8988T (cell line): ENCODE data around the gene TBC1D16.

Source experiments
- DNase-seq: peaks from one replicate; pipeline ENCODE4 v3.0.0; 2011

The TBC1D16 gene

GRCh38 chr17:80035687-80035936 lies at the start of gene TBC1D16:
TSS of gene TBC1D16 (minus strand) at chr17:80035872. CDS start at chr17:80013547, 22,325 bp downstream.
- no peak for DNase-seq

DNA sequence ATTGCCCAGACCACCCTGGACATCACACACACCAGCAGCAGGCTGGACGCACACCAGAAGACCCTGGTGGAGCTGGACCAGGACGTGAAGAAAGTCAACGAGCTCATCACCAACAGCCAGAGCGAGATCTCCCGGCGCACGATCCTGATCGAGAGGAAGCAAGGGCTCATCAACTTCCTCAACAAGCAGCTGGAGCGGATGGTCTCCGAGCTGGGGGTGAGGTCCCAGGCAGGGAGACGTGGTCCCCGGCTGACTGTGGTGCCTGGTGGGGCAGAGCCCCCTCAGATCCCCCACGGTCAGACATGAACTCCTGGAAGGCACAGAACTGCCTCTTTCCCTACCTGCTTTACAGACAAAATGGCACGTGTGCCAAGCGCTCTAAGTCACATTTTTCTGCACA lies 49.1 kb upstream of the TBC1D16 start:
- no peak for DNase-seq

DNA sequence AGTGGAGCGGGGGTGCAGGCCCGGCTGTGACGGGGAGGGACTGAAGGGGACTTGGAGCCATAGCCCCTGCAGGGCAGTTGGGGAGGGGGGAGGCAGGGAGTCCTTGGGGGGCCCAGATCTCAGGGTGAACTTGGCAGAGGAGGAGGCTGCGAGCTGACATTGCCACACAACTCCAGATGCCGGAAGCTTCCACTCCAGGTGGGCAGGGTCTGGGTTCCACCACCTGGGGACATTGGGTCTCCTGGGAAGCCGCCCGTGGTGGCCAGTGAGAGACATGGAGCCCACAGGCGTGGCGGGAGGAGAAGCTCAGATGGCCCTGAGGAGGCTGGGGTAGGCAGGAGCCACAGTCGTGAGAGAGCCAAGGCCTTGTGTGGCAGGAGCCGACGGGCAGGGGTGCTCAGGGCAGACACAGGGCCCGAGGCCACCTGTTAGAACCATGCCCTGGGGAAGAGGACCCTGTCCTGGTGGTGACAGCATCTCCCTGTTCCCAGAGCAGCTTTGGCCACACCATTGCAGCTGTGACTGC lies 47.5 kb upstream of the TBC1D16 start:
- DNase-seq = no peak

GRCh38 chr17:80082403-80083135 lies 46.9 kb upstream of the TBC1D16 start:
- DNase-seq = peak; percentile 59

- no peak for DNase-seq
Measured at GRCh38 chr17:80081596-80081995, 45.9 kb upstream of the TBC1D16 start.

GRCh38 chr17:80080081-80080480 lies 44.4 kb upstream of the TBC1D16 start:
- DNase-seq = no peak

- DNase-seq = no peak
Measured at GRCh38 chr17:80072410-80072809, 36.7 kb upstream of the TBC1D16 start.

DNA sequence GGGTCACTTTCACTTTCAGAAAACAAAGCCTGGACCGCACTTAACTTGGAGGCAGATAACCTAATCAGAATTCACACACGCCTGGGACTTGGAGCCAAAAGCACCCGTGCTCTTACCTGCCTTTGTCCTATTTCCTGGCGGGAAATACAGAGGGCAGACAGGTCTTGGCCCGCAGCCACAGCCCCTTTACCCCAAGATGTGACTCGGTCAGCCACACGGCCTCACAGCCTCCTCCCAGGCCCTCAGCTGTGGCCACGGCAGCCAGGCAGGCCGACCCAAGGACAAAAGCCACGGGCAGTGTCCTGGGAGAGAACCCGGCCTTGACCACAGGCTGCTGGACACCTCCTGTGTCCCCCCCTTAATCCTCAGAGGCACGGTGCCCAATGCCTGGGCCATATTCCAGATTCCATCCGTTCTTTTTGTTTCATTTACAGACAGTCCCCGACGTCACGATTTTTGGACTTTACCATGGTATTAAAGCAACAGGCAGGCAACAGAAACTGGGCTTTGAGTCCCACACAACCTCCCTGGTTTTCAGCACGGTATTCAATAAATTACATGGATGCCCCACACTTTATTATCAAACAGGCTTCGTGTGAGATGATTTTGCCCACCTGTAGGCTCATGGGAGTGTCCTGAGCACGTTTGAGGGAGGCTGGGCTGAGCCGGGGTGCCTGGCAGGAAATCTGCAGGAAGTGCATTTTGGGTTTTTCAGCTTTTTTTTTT lies 35.6 kb upstream of the TBC1D16 start:
- DNase-seq = no peak

GRCh38 chr17:80070375-80071115 lies 34.9 kb upstream of the TBC1D16 start:
- no peak for DNase-seq

- no peak for DNase-seq
Measured at GRCh38 chr17:80068301-80069222, 32.9 kb upstream of the TBC1D16 start.

DNA sequence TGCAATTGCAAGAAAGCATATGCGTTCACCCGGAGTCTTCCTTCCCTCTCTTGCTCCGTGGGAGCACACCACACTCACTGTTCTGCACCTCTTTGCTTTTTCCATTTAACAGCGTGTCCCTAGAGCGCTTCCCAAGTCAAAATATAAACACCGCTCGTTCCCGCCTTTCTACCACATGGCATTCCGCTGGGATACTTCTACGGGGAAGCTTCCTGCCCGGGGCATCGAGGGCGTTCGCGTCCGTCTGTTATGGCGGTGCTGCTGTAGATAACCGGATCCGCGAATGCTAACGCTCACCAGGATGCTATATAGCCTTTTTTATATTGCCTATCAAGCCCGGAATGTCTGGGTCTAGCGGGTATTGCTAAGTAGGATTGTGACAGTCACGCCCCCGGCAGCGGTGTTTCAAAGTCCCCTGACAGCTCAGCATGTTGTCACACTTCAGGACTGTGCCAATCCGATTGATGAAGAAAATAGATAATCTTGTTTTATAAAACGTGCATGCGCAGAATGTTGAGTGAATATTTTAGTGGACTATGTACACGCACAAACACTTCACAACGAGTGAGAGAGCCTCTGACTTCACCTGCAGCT lies 31.8 kb upstream of the TBC1D16 start:
- DNase-seq = no peak

DNA sequence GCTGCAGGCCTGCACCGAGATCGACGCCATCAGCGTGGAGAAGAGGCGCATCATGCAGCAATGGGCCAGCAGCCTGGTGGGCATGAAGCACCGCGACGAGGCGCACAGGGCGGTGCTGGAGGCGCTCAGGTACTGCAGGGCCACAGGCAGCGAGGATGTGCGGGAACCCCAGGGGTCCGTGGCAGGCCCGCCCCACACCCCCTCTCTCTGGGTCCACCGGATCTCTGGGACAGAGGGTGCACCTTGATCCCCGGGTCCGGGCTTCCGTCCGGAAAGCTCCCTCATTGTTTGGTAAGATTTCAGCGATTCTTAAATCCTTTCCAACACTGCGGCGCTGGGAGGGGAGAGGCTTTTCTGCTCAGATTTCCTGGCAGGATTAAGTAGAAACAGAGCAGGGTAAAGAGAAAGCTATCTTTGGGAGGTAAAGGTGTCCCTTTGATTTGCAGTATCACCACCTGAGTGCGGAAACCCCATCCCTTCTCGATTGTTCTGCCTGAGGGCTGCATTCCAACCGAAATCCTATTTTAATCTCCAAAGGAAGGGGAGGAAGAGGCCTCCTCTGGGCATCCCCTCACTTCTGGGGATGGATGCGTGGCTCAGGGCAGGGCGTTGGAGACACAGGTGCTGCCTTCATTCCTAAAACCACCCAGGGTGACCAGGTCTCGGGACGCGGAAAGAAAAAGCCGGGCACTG lies 30.0 kb upstream of the TBC1D16 start:
- no peak for DNase-seq

DNA sequence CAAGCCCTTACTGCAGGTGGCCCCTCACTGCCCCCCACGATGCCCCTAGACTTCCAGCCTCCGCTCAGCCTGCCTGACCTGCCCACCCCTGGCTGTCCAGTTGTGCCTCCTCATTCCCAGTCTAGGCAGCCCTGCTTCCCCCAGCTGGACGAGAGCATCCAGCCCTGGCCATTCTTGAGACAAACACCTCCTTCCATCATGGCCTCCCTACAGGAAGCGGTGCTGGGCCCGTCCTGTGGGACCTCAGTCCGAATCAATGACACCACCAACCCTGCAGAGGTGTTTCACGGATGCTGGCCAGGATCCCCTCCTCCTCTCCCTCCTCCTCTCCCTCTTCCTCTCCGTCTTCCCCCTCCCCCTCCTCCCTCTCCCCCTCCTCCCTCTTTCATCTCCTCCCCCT lies 29.0 kb upstream of the TBC1D16 start:
- DNase-seq = no peak

DNA sequence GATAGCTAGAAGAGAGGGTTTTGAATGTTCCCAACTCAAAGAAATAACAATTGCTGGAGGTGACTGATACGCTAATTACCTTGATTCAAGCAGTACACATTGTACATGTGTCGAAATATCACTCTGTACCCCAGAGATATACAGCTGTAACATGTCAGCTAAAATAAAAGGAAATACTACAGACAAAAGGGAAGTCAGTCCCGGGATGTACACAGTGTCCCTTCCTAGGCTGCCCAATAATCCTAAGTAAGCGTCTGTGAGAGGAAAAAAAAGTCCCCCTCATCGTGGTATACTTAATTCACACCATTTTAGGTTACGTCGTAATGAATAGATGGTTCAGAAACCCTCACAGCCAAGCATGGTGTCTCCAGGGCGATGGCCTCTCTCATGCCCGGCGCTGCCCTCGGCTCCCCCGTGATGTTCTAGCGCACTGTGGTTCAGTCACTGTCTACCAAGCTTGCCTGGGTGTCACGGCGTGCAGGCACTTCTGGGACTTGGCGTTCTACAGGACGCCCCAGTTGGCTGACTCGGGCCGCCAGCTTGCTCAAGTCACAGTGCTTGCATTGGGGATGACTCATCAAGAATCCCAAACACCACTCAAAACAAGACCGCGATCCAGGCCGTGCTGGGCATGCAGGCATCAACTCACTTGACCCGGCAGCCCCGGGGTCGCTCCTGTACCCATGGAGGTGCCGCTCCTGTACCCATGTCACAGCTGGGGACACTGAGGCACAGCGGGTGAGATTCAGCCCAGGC lies 28.3 kb upstream of the TBC1D16 start:
- no peak for DNase-seq

DNA sequence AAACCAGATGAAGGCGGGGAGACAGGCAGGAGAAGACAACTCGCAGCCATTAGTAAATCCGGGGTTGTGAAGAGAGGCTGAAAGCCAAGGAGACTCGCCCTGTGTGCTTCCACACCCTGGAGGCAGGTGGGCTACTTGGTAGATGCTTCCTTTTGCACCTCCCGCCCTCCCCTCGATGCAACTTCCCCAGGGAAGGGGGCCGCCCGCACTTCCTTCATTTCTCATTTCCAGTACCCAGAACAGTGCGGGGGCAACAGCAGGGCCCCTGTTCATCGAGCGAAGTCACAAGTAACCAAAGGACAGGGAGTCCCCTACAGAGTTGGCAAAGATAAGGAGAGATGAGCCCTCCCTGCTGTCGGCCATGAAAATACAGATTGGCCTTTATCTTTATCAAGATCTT lies 25.7 kb upstream of the TBC1D16 start:
- DNase-seq = no peak

DNA sequence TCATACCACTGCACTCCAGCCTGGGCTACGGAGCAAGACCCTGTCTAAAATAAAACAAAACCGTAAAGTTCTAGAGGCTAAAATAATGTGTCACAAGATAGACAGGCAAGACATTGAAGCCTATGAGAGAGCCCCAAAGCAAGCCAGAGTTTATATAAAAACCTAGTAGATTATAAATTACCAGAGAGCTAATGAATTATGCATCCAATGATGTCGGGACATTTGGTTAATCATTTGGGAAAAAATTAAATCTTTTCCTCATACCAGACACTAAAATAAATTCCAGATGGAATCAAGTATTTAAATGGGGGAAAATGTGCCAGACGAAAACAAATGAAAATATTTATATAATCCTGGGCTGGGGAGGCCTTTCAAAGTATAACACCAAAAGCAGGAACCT lies 25.0 kb upstream of the TBC1D16 start:
- DNase-seq = no peak

DNA sequence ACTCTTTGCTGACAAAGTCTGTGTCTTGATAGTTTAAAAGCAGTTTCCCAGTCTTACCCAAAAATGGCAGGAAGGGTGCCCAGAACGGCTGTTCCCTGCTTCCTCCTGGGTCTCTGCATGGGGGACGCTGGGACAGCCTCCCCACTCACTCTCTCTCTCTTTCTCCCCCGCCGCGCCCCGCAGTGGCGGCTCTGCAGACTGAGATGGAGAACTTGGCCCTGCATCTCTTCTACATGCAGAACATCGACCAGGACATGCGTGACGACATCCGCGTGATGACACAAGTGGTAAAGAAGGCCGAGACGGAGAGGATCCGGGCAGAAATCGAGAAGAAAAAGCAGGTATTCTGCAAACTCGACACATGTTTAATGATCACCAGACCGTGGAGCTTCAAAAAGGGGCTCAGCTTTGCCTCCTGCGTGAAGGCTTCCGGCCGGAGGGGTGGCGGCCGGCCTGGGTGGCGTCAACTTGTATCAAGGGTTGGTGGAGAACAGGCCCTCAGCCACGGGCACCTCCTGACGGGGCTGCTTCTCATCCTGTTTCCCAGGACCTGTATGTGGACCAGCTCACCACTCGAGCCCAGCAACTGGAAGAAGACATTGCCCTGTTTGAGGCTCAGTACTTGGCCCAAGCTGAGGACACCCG lies 22.8 kb upstream of the TBC1D16 start:
- no peak for DNase-seq

GRCh38 chr17:80055597-80055996 lies 19.9 kb upstream of the TBC1D16 start:
- no peak for DNase-seq

DNA sequence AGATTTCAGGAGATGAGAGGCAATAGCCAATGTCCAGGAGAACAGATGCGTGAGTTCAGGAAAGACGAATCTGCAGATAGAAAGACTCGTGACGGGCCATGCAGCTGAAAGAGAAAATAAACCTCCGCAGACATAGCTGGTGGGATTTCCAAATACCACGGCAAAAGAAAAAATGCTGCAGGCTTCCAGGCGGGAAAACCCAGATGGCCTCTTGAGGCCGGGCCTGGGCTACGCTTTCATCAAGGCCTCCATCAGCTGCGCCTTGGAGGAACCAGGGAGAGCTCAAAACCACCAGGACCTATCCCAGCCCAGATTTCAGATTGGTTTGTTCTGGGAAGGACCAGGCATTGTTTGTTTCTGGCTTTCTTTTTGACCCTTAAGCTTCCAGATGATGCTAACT lies 17.4 kb upstream of the TBC1D16 start:
- DNase-seq = no peak

DNA sequence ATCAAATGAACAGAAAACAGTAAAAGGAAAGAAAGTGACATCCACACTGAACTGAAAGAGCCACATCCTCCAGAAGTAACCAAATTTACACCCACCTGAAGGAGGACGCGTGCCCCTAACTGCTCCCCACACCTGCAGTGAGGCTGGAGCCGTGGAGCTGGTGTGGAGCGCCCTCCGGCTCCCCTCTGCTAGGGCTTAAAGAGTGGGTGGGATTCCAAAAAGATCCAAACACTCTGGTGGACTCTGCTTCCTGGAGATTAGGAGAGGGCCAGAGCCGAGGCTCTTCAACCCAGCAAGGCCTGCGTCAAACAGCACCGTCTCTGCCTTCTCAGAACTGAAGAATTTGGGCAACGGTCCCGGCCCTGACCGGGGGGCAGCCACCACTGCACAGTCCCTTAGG lies 16.0 kb upstream of the TBC1D16 start:
- no peak for DNase-seq
